A549 (cell line): ENCODE results near the gene SSUH2. TPM values are rescaled to one million over a fixed set of nuclear protein-coding genes. Genes with fewer than 3 reads are reported as not detected.

ENCODE experiments used
- ATAC-seq, 2 experiments: fragments of 200-7000 bp in 1 of 2; fragments of >200 bp in 1 of 2; cut with Nextera tagmentation in 1 of 2; cut with Tn5 transposase in 1 of 2; 3 replicates each; pipeline versions ENCODE4 v1.8.0 to v1.9.1; 2018 to 2020; ENCODE audit warnings: mild to moderate bottlenecking in 1 of 2, moderate library complexity in 1 of 2
- CTCF ChIA-PET: fragments of 300-600 bp; sonication (Branson Sonifier 250); formaldehyde crosslinking; extraction: SDS; loops from one replicate; lab custom pipeline; 2021; ENCODE audit warnings: antibody characterized with exemption, inconsistent platforms; lab: Yijun Ruan, JAX
- POLR2A ChIA-PET: fragments of 350-600 bp; formaldehyde crosslinking; extraction: SDS; loops from one replicate; lab custom pipeline; 2021; ENCODE audit warnings: antibody characterized with exemption, inconsistent platforms; lab: Yijun Ruan, JAX
- DNase-seq, 2 experiments: peaks; one replicate each; pipeline versions ENCODE4 v3.0.0 to v3.0.0-alpha.2; 2011 to 2016; ENCODE audit warnings: low read depth in 1 of 2, low spot score in 1 of 2
- FAIRE-seq: peaks from 2 replicates; lab custom pipeline; 2011; peaks lifted over from hg19 to GRCh38; lab: Jason Lieb, UNC
- H3K27ac ChIP-seq, 2 experiments: fragments of >200 bp; sonication (Bioruptor Twin); formaldehyde crosslinking; 3 replicates each; pipeline ENCODE4 v1.5.1; 2016 to 2017
- H3K4me1 ChIP-seq: fragments of >200 bp; sonication (Bioruptor Twin); formaldehyde crosslinking; 3 replicates; pipeline ENCODE4 v1.6.1; 2016
- H3K4me2 ChIP-seq: fragments of >200 bp; sonication (Bioruptor Twin); formaldehyde crosslinking; 3 replicates; pipeline ENCODE4 v1.6.1; 2016
- H3K4me3 ChIP-seq: fragments of >200 bp; sonication (Bioruptor Twin); formaldehyde crosslinking; 3 replicates; pipeline ENCODE4 v1.5.1; 2016
- H3K9me3 ChIP-seq: fragments of >200 bp; sonication (Bioruptor Twin); formaldehyde crosslinking; 3 replicates; pipeline ENCODE4 v1.6.1; 2016
- BHLHE40 ChIP-seq: IDR thresholded peaks from 2 replicates; pipeline ENCODE4 v1.6.1; 2012; ENCODE audit warnings: low read depth, low read length, inconsistent platforms
- CBX8 ChIP-seq: fragments of 200-600 bp; sonication (generic); IDR thresholded peaks from 2 replicates; pipeline ENCODE4 v1.6.1; 2016
- CEBPB ChIP-seq, 2 experiments: fragments of >200 bp in 1 of 2; sonication (Bioruptor Twin) in 1 of 2; formaldehyde crosslinking in 1 of 2; IDR thresholded peaks; 2 replicates each; pipeline ENCODE4 v1.6.1; 2012 to 2016
- CHD4 ChIP-seq: fragments of 200-600 bp; sonication (generic); IDR thresholded peaks from 2 replicates; pipeline ENCODE4 v1.6.1; 2016; ENCODE audit warnings: antibody characterized with exemption, mild to moderate bottlenecking, borderline replicate concordance
- E2F6 ChIP-seq: IDR thresholded peaks from 2 replicates; pipeline ENCODE4 v1.6.1; 2012; ENCODE audit warnings: low read depth, borderline replicate concordance
- EHF ChIP-seq: fragments of 250-450 bp; sonication (Bioruptor Pico); IDR thresholded peaks from 2 replicates; pipeline ENCODE4 v1.5.0; 2020; ENCODE audit warnings: mild to moderate bottlenecking
- ESRRA ChIP-seq: fragments of 150-350 bp; IDR thresholded peaks from 2 replicates; pipeline ENCODE4 v1.6.1; 2014; ENCODE audit warnings: mild to moderate bottlenecking, low read length, borderline replicate concordance
- FOXS1 ChIP-seq: fragments of 250-450 bp; sonication (Bioruptor Pico); IDR thresholded peaks from 2 replicates; pipeline ENCODE4 v1.5.0; 2020; ENCODE audit warnings: mild to moderate bottlenecking, moderate library complexity
- HDAC2 ChIP-seq: fragments of 200-600 bp; sonication (generic); IDR thresholded peaks from 2 replicates; pipeline ENCODE4 v1.6.1; 2016
- JUNB ChIP-seq: fragments of >200 bp; sonication (Bioruptor Twin); formaldehyde crosslinking; IDR thresholded peaks from 2 replicates; pipeline ENCODE4 v1.6.1; 2016
- KDM1A ChIP-seq: fragments of 200-600 bp; sonication (generic); IDR thresholded peaks from 2 replicates; pipeline ENCODE4 v1.6.1; 2016; ENCODE audit warnings: low read depth, mild to moderate bottlenecking
- MAFK ChIP-seq: fragments of 450-650 bp; IDR thresholded peaks from 2 replicates; pipeline ENCODE4 v1.6.1; 2014; ENCODE audit not compliant: partially characterized antibody
- MAX ChIP-seq: IDR thresholded peaks from 2 replicates; pipeline ENCODE4 v1.6.1; 2012
- MAZ ChIP-seq: fragments of 150-350 bp; IDR thresholded peaks from 2 replicates; pipeline ENCODE4 v1.6.1; 2014; ENCODE audit warnings: antibody characterized with exemption, low read depth, low read length, borderline replicate concordance
- NR3C1 ChIP-seq: fragments of >200 bp; sonication (Bioruptor Twin); formaldehyde crosslinking; IDR thresholded peaks from 3 replicates; pipeline ENCODE4 v1.6.1; 2017
- PBX3 ChIP-seq: IDR thresholded peaks from 2 replicates; pipeline ENCODE4 v1.6.1; 2012
- POLR2A ChIP-seq: IDR thresholded peaks from 2 replicates; pipeline ENCODE4 v1.6.1; 2012; ENCODE audit warnings: mild to moderate bottlenecking, low read length
- RARB ChIP-seq: fragments of 250-450 bp; sonication (Bioruptor Pico); IDR thresholded peaks from 2 replicates; pipeline ENCODE4 v1.8.0; 2021; ENCODE audit warnings: mild to moderate bottlenecking, moderate library complexity
- REST ChIP-seq: fragments of 200-600 bp; sonication (generic); IDR thresholded peaks from 2 replicates; pipeline ENCODE4 v1.6.1; 2016; ENCODE audit warnings: antibody characterized with exemption, mild to moderate bottlenecking, moderate library complexity
- RFX5 ChIP-seq: fragments of 450-650 bp; IDR thresholded peaks from 2 replicates; pipeline ENCODE4 v1.7.1; 2014; ENCODE audit warnings: antibody characterized with exemption, mild to moderate bottlenecking, moderate library complexity
- RNF2 ChIP-seq: fragments of 200-600 bp; sonication (generic); IDR thresholded peaks from 2 replicates; pipeline ENCODE4 v1.6.1; 2016; ENCODE audit warnings: low read depth, mild to moderate bottlenecking, antibody characterized with exemption, moderate library complexity, borderline replicate concordance
- SMC3 ChIP-seq: fragments of >200 bp; sonication (Bioruptor Twin); formaldehyde crosslinking; IDR thresholded peaks from 3 replicates; pipeline ENCODE4 v1.6.1; 2018; ENCODE audit warnings: inconsistent platforms
- SREBF2 ChIP-seq: fragments of 450-650 bp; IDR thresholded peaks from 2 replicates; pipeline ENCODE4 v1.6.1; 2014; ENCODE audit warnings: mild to moderate bottlenecking, moderate library complexity
- TFCP2L1 ChIP-seq: fragments of 250-450 bp; sonication (Bioruptor Pico); IDR thresholded peaks from 2 replicates; pipeline ENCODE4 v1.5.0; 2021; ENCODE audit warnings: mild to moderate bottlenecking
- TP53 ChIP-seq: fragments of 250-450 bp; sonication (Bioruptor Pico); IDR thresholded peaks from 2 replicates; pipeline ENCODE4 v1.5.0; 2021; ENCODE audit warnings: mild to moderate bottlenecking, moderate library complexity
- ZC3H11A ChIP-seq: fragments of 450-650 bp; IDR thresholded peaks from 2 replicates; pipeline ENCODE4 v1.6.1; 2014; ENCODE audit warnings: antibody characterized with exemption, mild to moderate bottlenecking
- ZSCAN20 ChIP-seq: fragments of 250-450 bp; sonication (Bioruptor Pico); IDR thresholded peaks from 2 replicates; pipeline ENCODE4 v1.8.0; 2022; ENCODE audit warnings: mild to moderate bottlenecking, moderate library complexity
- WGBS: methylation state at CpG from one replicate; pipeline ENCODE4 v1.1.6; 2017; ENCODE audit errors: missing lambda C conversion rate; 5-methylcytosine and 5-hydroxymethylcytosine counted together
- polyA plus RNA-seq, 4 experiments: library from polyadenylated mRNA; depleted of rRNA in 3 of 4; stranded (reverse); fragments of >200 nt; fragmentation: RNase III in 1 of 4; extraction: RNeasy Plus Mini Kit Qiagen cat#74134 plus additional on column Dnase treatment in 1 of 4; gene quantifications; 2 replicates in 3 of 4; 3 replicates in 1 of 4; pipeline ENCODE4 v1.2.3, GENCODE V29; 2011 to 2017
- TF ChIP-seq, protein P1 (sequence below): fragments of 250-450 bp; sonication (Bioruptor Pico); IDR thresholded peaks from 2 replicates; pipeline ENCODE4 v1.5.0; 2021; ENCODE audit warnings: mild to moderate bottlenecking, moderate library complexity, borderline replicate concordance
- TF ChIP-seq, protein P2 (sequence below): fragments of 250-450 bp; sonication (Bioruptor Pico); IDR thresholded peaks from 2 replicates; pipeline ENCODE4 v1.5.0; 2020; ENCODE audit warnings: low read depth, mild to moderate bottlenecking, moderate library complexity
- TF ChIP-seq, protein P3 (sequence below): fragments of >200 bp; sonication (Bioruptor Twin); formaldehyde crosslinking; IDR thresholded peaks from 3 replicates; pipeline ENCODE4 v1.6.1; 2016

The SSUH2 gene
- polyA plus RNA-seq, 2 of the 4 experiments (the other 2 are of a cell fraction): 0.56 to 0.59 TPM

- H3K4me2 ChIP-seq: no peak overlapping the region
- no peak for FAIRE-seq
- ChIA-PET CTCF (interaction anchor here (0.8 to 1.6 kb wide), 2 partner anchors 132 to 135 kb away, joined by 3 to 5 read pairs; no protein-coding TSS in a partner anchor), POLR2A (no interaction called here)
- no peak for DNase-seq
- TF ChIP-seq KDM1A (no peak), ESRRA (no peak), ZSCAN20 (CRISPR knock-in tag) (no peak), CHD4 (no peak), SREBF2 (no peak), MAX (no peak), BHLHE40 (no peak), RARB (CRISPR knock-in tag) (no peak), NR3C1 (no peak), PBX3 (no peak), EHF (CRISPR knock-in tag) (no peak), REST (no peak), CEBPB (IDR thresholded peaks at IDR 0.05) (no peak), CBX8 (no peak), MAFK (no peak), SMC3 (no peak), POLR2A (no peak), MAZ (no peak), TP53 (CRISPR knock-in tag) (no peak)
- TF ChIP-seq, protein P1, sequence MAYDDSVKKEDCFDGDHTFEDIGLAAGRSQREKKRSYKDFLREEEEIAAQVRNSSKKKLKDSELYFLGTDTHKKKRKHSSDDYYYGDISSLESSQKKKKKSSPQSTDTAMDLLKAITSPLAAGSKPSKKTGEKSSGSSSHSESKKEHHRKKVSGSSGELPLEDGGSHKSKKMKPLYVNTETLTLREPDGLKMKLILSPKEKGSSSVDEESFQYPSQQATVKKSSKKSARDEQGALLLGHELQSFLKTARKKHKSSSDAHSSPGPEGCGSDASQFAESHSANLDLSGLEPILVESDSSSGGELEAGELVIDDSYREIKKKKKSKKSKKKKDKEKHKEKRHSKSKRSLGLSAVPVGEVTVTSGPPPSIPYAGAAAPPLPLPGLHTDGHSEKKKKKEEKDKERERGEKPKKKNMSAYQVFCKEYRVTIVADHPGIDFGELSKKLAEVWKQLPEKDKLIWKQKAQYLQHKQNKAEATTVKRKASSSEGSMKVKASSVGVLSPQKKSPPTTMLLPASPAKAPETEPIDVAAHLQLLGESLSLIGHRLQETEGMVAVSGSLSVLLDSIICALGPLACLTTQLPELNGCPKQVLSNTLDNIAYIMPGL (CRISPR knock-in tag): no peak
- H3K4me1 ChIP-seq: peaks cover 13% of the 10 kb centered on the region
- H3K4me3 ChIP-seq: no peak overlapping the region
- H3K27ac ChIP-seq: no peak overlapping the region
- WGBS: 67% methylated on average over 2 of the region's 5 CpGs
- no peak for ATAC-seq
- H3K9me3 ChIP-seq: no peaks in the 10 kb centered on the region
Measured at GRCh38 chr3:8576841-8577571, 67.6 kb downstream of the SSUH2 start.

DNA sequence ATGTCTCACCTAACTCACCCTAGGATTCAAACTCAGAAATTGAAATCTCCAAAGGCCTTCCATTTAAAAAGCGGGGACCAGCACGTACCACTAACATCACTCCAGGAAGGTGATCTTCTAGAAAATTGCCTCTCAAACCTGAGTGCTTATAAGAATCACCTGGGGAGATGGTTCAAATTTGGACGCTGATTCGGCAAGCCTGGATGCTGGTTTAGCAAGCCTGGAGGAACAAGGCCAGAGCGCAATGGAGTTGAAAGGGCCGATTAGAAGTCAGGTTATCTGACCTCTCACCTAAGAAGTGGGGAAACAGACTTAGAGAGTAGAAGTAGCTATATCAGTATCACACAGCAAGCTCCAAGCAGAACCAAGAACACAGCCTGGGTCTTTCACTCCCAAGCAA is 68.2 kb downstream of the SSUH2 start:
- no peak for ATAC-seq
- Histone ChIP-seq H3K27ac (no peak overlapping the region), H3K4me2 (no peak overlapping the region), H3K4me1 (peaks cover 13% of the 10 kb centered on the region), H3K9me3 (no peaks in the 10 kb centered on the region), H3K4me3 (no peak overlapping the region)
- CTCF ChIA-PET: interaction anchor here (1.6 kb wide), 1 partner anchor 134 kb away, joined by 5 read pairs; no protein-coding TSS in a partner anchor
- no peak for DNase-seq
- POLR2A ChIA-PET: no interaction called here
- 80% methylated on average over 6 of the region's 6 CpGs for WGBS
- FAIRE-seq: no peak
- TF ChIP-seq RNF2: no peak
- no peak for TF ChIP-seq JUNB
- TF ChIP-seq E2F6: no peak
- no peak for TF ChIP-seq ZC3H11A
- no peak for TF ChIP-seq ESRRA
- TF ChIP-seq CEBPB (IDR thresholded peaks at IDR 0.05): no peak
- TF ChIP-seq HDAC2: no peak
- no peak for TF ChIP-seq FOXS1
- TF ChIP-seq, protein P2, sequence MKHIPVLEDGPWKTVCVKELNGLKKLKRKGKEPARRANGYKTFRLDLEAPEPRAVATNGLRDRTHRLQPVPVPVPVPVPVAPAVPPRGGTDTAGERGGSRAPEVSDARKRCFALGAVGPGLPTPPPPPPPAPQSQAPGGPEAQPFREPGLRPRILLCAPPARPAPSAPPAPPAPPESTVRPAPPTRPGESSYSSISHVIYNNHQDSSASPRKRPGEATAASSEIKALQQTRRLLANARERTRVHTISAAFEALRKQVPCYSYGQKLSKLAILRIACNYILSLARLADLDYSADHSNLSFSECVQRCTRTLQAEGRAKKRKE: no peak
- TF ChIP-seq RFX5: no peak
- TF ChIP-seq, protein P3, sequence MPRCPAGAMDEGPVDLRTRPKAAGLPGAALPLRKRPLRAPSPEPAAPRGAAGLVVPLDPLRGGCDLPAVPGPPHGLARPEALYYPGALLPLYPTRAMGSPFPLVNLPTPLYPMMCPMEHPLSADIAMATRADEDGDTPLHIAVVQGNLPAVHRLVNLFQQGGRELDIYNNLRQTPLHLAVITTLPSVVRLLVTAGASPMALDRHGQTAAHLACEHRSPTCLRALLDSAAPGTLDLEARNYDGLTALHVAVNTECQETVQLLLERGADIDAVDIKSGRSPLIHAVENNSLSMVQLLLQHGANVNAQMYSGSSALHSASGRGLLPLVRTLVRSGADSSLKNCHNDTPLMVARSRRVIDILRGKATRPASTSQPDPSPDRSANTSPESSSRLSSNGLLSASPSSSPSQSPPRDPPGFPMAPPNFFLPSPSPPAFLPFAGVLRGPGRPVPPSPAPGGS: no peak
- no peak for TF ChIP-seq MAZ
- TF ChIP-seq TFCP2L1 (CRISPR knock-in tag): no peak
